IPS DF 6.9 (cell line): ENCODE results near the gene TMEM212.
"Not testable (repeated sequence)": the region's sequence is repeated elsewhere in the genome, so short reads cannot be mapped to it uniquely, and the experiment has no call there.

ENCODE experiments used
- DNase-seq: peaks from one replicate; pipeline ENCODE4 v3.0.0-alpha.2; 2013; ENCODE audit warnings: low read depth, low spot score
- H3K27ac ChIP-seq: one replicate; pipeline ENCODE4 v1.5.1; 2013; ENCODE audit warnings: low read length, control low read depth
- H3K27me3 ChIP-seq: 2 replicates; pipeline ENCODE4 v1.6.1; 2013; ENCODE audit warnings: mild to moderate bottlenecking, low read length; ENCODE audit not compliant: control insufficient read depth, insufficient read depth
- H3K36me3 ChIP-seq: 2 replicates; pipeline ENCODE4 v1.6.1; 2013; ENCODE audit warnings: low read length; ENCODE audit not compliant: control insufficient read depth, insufficient read depth
- H3K4me1 ChIP-seq: 2 replicates; pipeline ENCODE4 v1.6.1; 2013; ENCODE audit warnings: low read length; ENCODE audit not compliant: control insufficient read depth, insufficient read depth
- H3K4me3 ChIP-seq: 2 replicates; pipeline ENCODE4 v1.5.1; 2013; ENCODE audit warnings: mild to moderate bottlenecking, low read length
- H3K9me3 ChIP-seq: 2 replicates; pipeline ENCODE4 v1.6.1; 2013; ENCODE audit warnings: low read length, inconsistent platforms; ENCODE audit not compliant: control insufficient read depth, insufficient read depth
- WGBS: extraction: QIAGEN DNeasy Blood & Tissue Kit; methylation state at CpG from one replicate; pipeline ENCODE4 v1.1.7; 2013; ENCODE audit warnings: mixed read lengths, missing lambda C conversion rate; ENCODE audit not compliant: insufficient read length, insufficient coverage; 5-methylcytosine and 5-hydroxymethylcytosine counted together

TMEM212 gene

GRCh38 chr3:171813278-171813896 is 29.8 kb upstream of the TMEM212 start:
- Histone ChIP-seq H3K27ac (no peak overlapping the region), H3K4me1 (no peaks in the 10 kb centered on the region)

GRCh38 chr3:171813897-171814460 is 29.2 kb upstream of the TMEM212 start:
- peaks cover 9% of the 10 kb centered on the region; the same call in 1 of the 2 replicates for H3K27me3 ChIP-seq
- WGBS: no CpG with 5 or more reads among the region's 4 CpGs
- no peak for DNase-seq
- H3K27ac ChIP-seq: no peak overlapping the region
- H3K36me3 ChIP-seq: no peaks in the 10 kb centered on the region
- no peaks in the 10 kb centered on the region for H3K4me1 ChIP-seq
- H3K9me3 ChIP-seq: no peaks in the 10 kb centered on the region
- H3K4me3 ChIP-seq: no peak overlapping the region

More at GRCh38 chr3:171813278-171813896, 29.8 kb upstream of the TMEM212 start:
- no peak for DNase-seq
- H3K27me3 ChIP-seq: peaks cover 9% of the 10 kb centered on the region; the same call in 1 of the 2 replicates
- H3K36me3 ChIP-seq: no peaks in the 10 kb centered on the region
- no CpG with 5 or more reads among the region's 3 CpGs for WGBS
- H3K9me3 ChIP-seq: no peaks in the 10 kb centered on the region
- no peak overlapping the region for H3K4me3 ChIP-seq

GRCh38 chr3:171814662-171815061 is 28.5 kb upstream of the TMEM212 start:
- not testable (repeated sequence) for H3K36me3 ChIP-seq, H3K27ac ChIP-seq, H3K4me1 ChIP-seq, H3K27me3 ChIP-seq, H3K9me3 ChIP-seq, H3K4me3 ChIP-seq, DNase-seq
- no CpG with 5 or more reads among the region's 6 CpGs for WGBS

- H3K27me3 ChIP-seq: peaks cover 3% of the 10 kb centered on the region; the same call in 1 of the 2 replicates
- DNase-seq: no peak
- WGBS: no CpG with 5 or more reads among the region's 2 CpGs
- no peak overlapping the region for H3K4me3 ChIP-seq
- H3K9me3 ChIP-seq: no peaks in the 10 kb centered on the region
- H3K27ac ChIP-seq: no peak overlapping the region
- no peaks in the 10 kb centered on the region for H3K36me3 ChIP-seq
- no peaks in the 10 kb centered on the region for H3K4me1 ChIP-seq
Observed at GRCh38 chr3:171815973-171816595, 27.1 kb upstream of the TMEM212 start.

GRCh38 chr3:171817074-171817800 is 25.9 kb upstream of the TMEM212 start:
- Histone ChIP-seq H3K9me3 (no peaks in the 10 kb centered on the region), H3K27ac (no peak overlapping the region), H3K27me3 (no peaks in the 10 kb centered on the region), H3K4me1 (no peaks in the 10 kb centered on the region), H3K36me3 (no peaks in the 10 kb centered on the region), H3K4me3 (no peak overlapping the region)
- no peak for DNase-seq
- no CpG with 5 or more reads among the region's 4 CpGs for WGBS

- H3K27ac ChIP-seq: no peak overlapping the region
- WGBS: no CpG with 5 or more reads among the region's 3 CpGs
Observed at GRCh38 chr3:171821044-171821443, 22.1 kb upstream of the TMEM212 start.

GRCh38 chr3:171821778-171822358 is 21.3 kb upstream of the TMEM212 start:
- WGBS: no CpG with 5 or more reads among the region's 2 CpGs
- H3K27me3 ChIP-seq: no peaks in the 10 kb centered on the region
- H3K27ac ChIP-seq: no peak overlapping the region
- H3K36me3 ChIP-seq: no peaks in the 10 kb centered on the region
- no peaks in the 10 kb centered on the region; the same call in 1 of the 2 replicates for H3K4me1 ChIP-seq
- DNase-seq: no peak
- no peaks in the 10 kb centered on the region for H3K9me3 ChIP-seq
- no peak overlapping the region for H3K4me3 ChIP-seq

More at GRCh38 chr3:171821044-171821443, 22.1 kb upstream of the TMEM212 start:
- no peak overlapping the region for H3K4me3 ChIP-seq
- no peaks in the 10 kb centered on the region; the same call in 1 of the 2 replicates for H3K4me1 ChIP-seq
- DNase-seq: no peak
- H3K9me3 ChIP-seq: no peaks in the 10 kb centered on the region
- H3K27me3 ChIP-seq: no peaks in the 10 kb centered on the region
- H3K36me3 ChIP-seq: no peaks in the 10 kb centered on the region

GRCh38 chr3:171822431-171823106 is 20.6 kb upstream of the TMEM212 start:
- H3K27me3 ChIP-seq: no peaks in the 10 kb centered on the region
- WGBS: no CpG with 5 or more reads among the region's 4 CpGs
- no peak overlapping the region for H3K27ac ChIP-seq
- no peaks in the 10 kb centered on the region; the same call in 1 of the 2 replicates for H3K4me1 ChIP-seq
- no peak for DNase-seq
- H3K9me3 ChIP-seq: no peaks in the 10 kb centered on the region
- H3K4me3 ChIP-seq: no peak overlapping the region
- H3K36me3 ChIP-seq: no peaks in the 10 kb centered on the region

- WGBS: no CpG with 5 or more reads among the region's 6 CpGs
- no peak for DNase-seq
- no peak overlapping the region for H3K27ac ChIP-seq
- H3K27me3 ChIP-seq: no peaks in the 10 kb centered on the region
- H3K9me3 ChIP-seq: no peaks in the 10 kb centered on the region
- no peaks in the 10 kb centered on the region; the same call in 1 of the 2 replicates for H3K4me1 ChIP-seq
- no peak overlapping the region for H3K4me3 ChIP-seq
- no peaks in the 10 kb centered on the region for H3K36me3 ChIP-seq
Observed at GRCh38 chr3:171824116-171824515, 19.0 kb upstream of the TMEM212 start.

- no peak for DNase-seq
- WGBS: no CpG with 5 or more reads among the region's 7 CpGs
- H3K4me1 ChIP-seq: no peaks in the 10 kb centered on the region; the same call in 1 of the 2 replicates
- H3K27me3 ChIP-seq: no peaks in the 10 kb centered on the region
- H3K27ac ChIP-seq: no peak overlapping the region
- no peaks in the 10 kb centered on the region for H3K9me3 ChIP-seq
- no peak overlapping the region for H3K4me3 ChIP-seq
- H3K36me3 ChIP-seq: no peaks in the 10 kb centered on the region
Observed at GRCh38 chr3:171824824-171825221, 18.3 kb upstream of the TMEM212 start.
